ENCODE data around the gene WDR33. TPM values are rescaled to one million over a fixed set of nuclear protein-coding genes. Genes with fewer than 3 reads are reported as not detected.
"Not testable (repeated sequence)": the region's sequence is repeated elsewhere in the genome, so short reads cannot be mapped to it uniquely, and the experiment has no call there.

WDR33 gene
- 60.1 TPM for total RNA-seq

- DNase-seq (ENCODE audit: low spot score): peak; percentile 92
Measured at GRCh38 chr2:127810619-127811396, at the start of gene WDR33. Gene WDR33 (minus strand): TSS chr2:127811171. CDS start chr2:127770981, 40,190 bp downstream.

GRCh38 chr2:127860130-127860529 lies 49.2 kb upstream of the WDR33 start:
- no peak for DNase-seq (ENCODE audit: low spot score)

GRCh38 chr2:127859712-127860085 lies 48.7 kb upstream of the WDR33 start:
- DNase-seq (ENCODE audit: low spot score): peak; percentile 83

- DNase-seq (ENCODE audit: low spot score): no peak
Measured at GRCh38 chr2:127857265-127857808, 46.4 kb upstream of the WDR33 start.

- DNase-seq (ENCODE audit: low spot score): no peak
Measured at GRCh38 chr2:127853671-127854070, 42.7 kb upstream of the WDR33 start.

- no peak for DNase-seq (ENCODE audit: low spot score)
Measured at GRCh38 chr2:127852388-127852787, 41.4 kb upstream of the WDR33 start.

- no peak for DNase-seq (ENCODE audit: low spot score)
Measured at GRCh38 chr2:127847931-127848330, 37.0 kb upstream of the WDR33 start.

- no peak for DNase-seq (ENCODE audit: low spot score)
Measured at GRCh38 chr2:127844973-127845372, 34.0 kb upstream of the WDR33 start.

- DNase-seq (ENCODE audit: low spot score): no peak
Measured at GRCh38 chr2:127843677-127844076, 32.7 kb upstream of the WDR33 start.

GRCh38 chr2:127841466-127842178 lies 30.7 kb upstream of the WDR33 start:
- no peak for DNase-seq (ENCODE audit: low spot score)

- DNase-seq (ENCODE audit: low spot score): no peak
Measured at GRCh38 chr2:127840893-127841292, 29.9 kb upstream of the WDR33 start.

- DNase-seq (ENCODE audit: low spot score): no peak
Measured at GRCh38 chr2:127834951-127835350, 24.0 kb upstream of the WDR33 start.

- DNase-seq (ENCODE audit: low spot score): no peak
Measured at GRCh38 chr2:127829845-127830246, 18.9 kb upstream of the WDR33 start.

GRCh38 chr2:127826708-127827107 lies 15.7 kb upstream of the WDR33 start:
- not testable (repeated sequence) for DNase-seq (ENCODE audit: low spot score)

- no peak for DNase-seq (ENCODE audit: low spot score)
Measured at GRCh38 chr2:127826047-127826446, 15.1 kb upstream of the WDR33 start.

- DNase-seq (ENCODE audit: low spot score): no peak
Measured at GRCh38 chr2:127820080-127820668, 9.2 kb upstream of the WDR33 start.

GRCh38 chr2:127818794-127819425 lies 7.9 kb upstream of the WDR33 start:
- DNase-seq (ENCODE audit: low spot score): no peak

- DNase-seq (ENCODE audit: low spot score): no peak
Measured at GRCh38 chr2:127818241-127818640, 7.3 kb upstream of the WDR33 start.

- DNase-seq (ENCODE audit: low spot score): no peak
Measured at GRCh38 chr2:127814677-127815076, 3.7 kb upstream of the WDR33 start.

- not testable (repeated sequence) for DNase-seq (ENCODE audit: low spot score)
Measured at GRCh38 chr2:127812441-127812840, 1.5 kb upstream of the WDR33 start.

- no peak for DNase-seq (ENCODE audit: low spot score)
Measured at GRCh38 chr2:127811397-127812321, 688 bp upstream of the WDR33 start.

Measured in ureter (tissue), 1 donor.